KMS-11 (cell line): Measurements from ENCODE around the gene TRAPPC3L.

ENCODE experiments used
- H2AFZ ChIP-seq: fragments of 200-600 bp; sonication (generic); 2 replicates; pipeline ENCODE4 v1.6.1; 2016; ENCODE audit warnings: antibody characterized with exemption, mixed run types, low read depth
- H3K27ac ChIP-seq: fragments of 200-600 bp; sonication (generic); 2 replicates; pipeline ENCODE4 v1.6.1; 2016; ENCODE audit warnings: mild to moderate bottlenecking, mixed run types
- H3K27me3 ChIP-seq: fragments of 200-600 bp; sonication (generic); 2 replicates; pipeline ENCODE4 v1.6.1; 2017; ENCODE audit warnings: mild to moderate bottlenecking, low read depth, mixed run types, moderate library complexity; ENCODE audit not compliant: insufficient read depth
- H3K36me3 ChIP-seq: fragments of 200-600 bp; sonication (generic); 2 replicates; pipeline ENCODE4 v1.6.1; 2017; ENCODE audit warnings: mild to moderate bottlenecking, mixed run types; ENCODE audit not compliant: insufficient read depth
- H3K4me1 ChIP-seq: fragments of 200-600 bp; sonication (generic); 2 replicates; pipeline ENCODE4 v1.6.1; 2016; ENCODE audit warnings: mild to moderate bottlenecking, low read depth, mixed run types; ENCODE audit not compliant: poor library complexity, severe bottlenecking
- H3K4me2 ChIP-seq: fragments of 200-600 bp; sonication (generic); 2 replicates; pipeline ENCODE4 v1.7.0; 2016; ENCODE audit warnings: mild to moderate bottlenecking, mixed run types
- H3K4me3 ChIP-seq: fragments of 200-600 bp; sonication (generic); IDR thresholded peaks from 2 replicates; pipeline ENCODE4 v1.6.1; 2017; ENCODE audit warnings: low read depth, low read length, mixed read lengths; ENCODE audit not compliant: insufficient read depth
- H3K79me2 ChIP-seq: fragments of 200-600 bp; sonication (generic); 2 replicates; pipeline ENCODE4 v1.6.1; 2016; ENCODE audit warnings: low read depth, mixed run types; ENCODE audit not compliant: insufficient read depth
- H3K9ac ChIP-seq: fragments of 200-600 bp; sonication (generic); 2 replicates; pipeline ENCODE4 v1.6.1; 2016; ENCODE audit warnings: mild to moderate bottlenecking, mixed run types
- H4K20me1 ChIP-seq: fragments of 200-600 bp; sonication (generic); 2 replicates; pipeline ENCODE4 v1.6.1; 2016; ENCODE audit warnings: mild to moderate bottlenecking, mixed run types; ENCODE audit not compliant: insufficient read depth
- CTCF ChIP-seq: fragments of 200-600 bp; sonication (generic); conservative IDR thresholded peaks from 2 replicates; pipeline ENCODE4 v1.6.1; 2017; ENCODE audit warnings: low read depth, mild to moderate bottlenecking, antibody characterized with exemption, low read length, moderate library complexity, mixed read lengths

Gene TRAPPC3L

GRCh38 chr6:116531675-116532570 is 13.6 kb downstream of the TRAPPC3L start:
- Histone ChIP-seq H3K4me2 (no peak overlapping the region), H2AFZ (no peak overlapping the region)

GRCh38 chr6:116530436-116530835 is 15.0 kb downstream of the TRAPPC3L start:
- Histone ChIP-seq H3K27me3 (no peaks in the 10 kb centered on the region), H3K4me3 (no peak overlapping the region), H3K27ac (no peak overlapping the region), H3K4me2 (no peak overlapping the region), H3K4me1 (no peaks in the 10 kb centered on the region), H2AFZ (no peak overlapping the region), H3K9ac (no peak overlapping the region), H3K79me2 (no peaks in the 10 kb centered on the region), H3K36me3 (no peaks in the 10 kb centered on the region), H4K20me1 (no peaks in the 10 kb centered on the region)
- TF ChIP-seq CTCF = no peak

More at GRCh38 chr6:116531675-116532570, 13.6 kb downstream of the TRAPPC3L start:
- H3K4me3 ChIP-seq = no peak overlapping the region
- no peaks in the 10 kb centered on the region for H3K36me3 ChIP-seq
- H3K79me2 ChIP-seq = no peaks in the 10 kb centered on the region
- H3K27ac ChIP-seq = no peak overlapping the region
- H3K4me1 ChIP-seq = no peaks in the 10 kb centered on the region
- TF ChIP-seq CTCF = peak; percentile 74
- H3K27me3 ChIP-seq = no peaks in the 10 kb centered on the region
- no peak overlapping the region for H3K9ac ChIP-seq
- no peaks in the 10 kb centered on the region for H4K20me1 ChIP-seq

GRCh38 chr6:116529466-116530290 is 15.8 kb downstream of the TRAPPC3L start:
- H3K4me1 ChIP-seq = no peaks in the 10 kb centered on the region
- no peaks in the 10 kb centered on the region for H3K79me2 ChIP-seq
- no peak for TF ChIP-seq CTCF
- H3K27me3 ChIP-seq = no peaks in the 10 kb centered on the region
- no peak overlapping the region for H2AFZ ChIP-seq
- H3K9ac ChIP-seq = no peak overlapping the region
- no peak overlapping the region for H3K4me3 ChIP-seq
- no peak overlapping the region for H3K4me2 ChIP-seq
- no peaks in the 10 kb centered on the region for H4K20me1 ChIP-seq
- H3K27ac ChIP-seq = no peak overlapping the region
- H3K36me3 ChIP-seq = no peaks in the 10 kb centered on the region

- Histone ChIP-seq H4K20me1 (no peaks in the 10 kb centered on the region), H2AFZ (no peak overlapping the region), H3K4me2 (no peak overlapping the region), H3K36me3 (no peaks in the 10 kb centered on the region), H3K27ac (no peak overlapping the region), H3K9ac (no peak overlapping the region), H3K4me1 (no peaks in the 10 kb centered on the region), H3K27me3 (no peaks in the 10 kb centered on the region), H3K79me2 (no peaks in the 10 kb centered on the region), H3K4me3 (no peak overlapping the region)
- no peak for TF ChIP-seq CTCF
Observed at GRCh38 chr6:116528780-116529179, 16.7 kb downstream of the TRAPPC3L start.
